ENCODE data around the gene AFF1.

- no peak for TF ChIP-seq REST (IDR thresholded peaks at IDR 0.05; ENCODE audit: insufficient read depth in 1 of 2, low read depth in 2 of 2, low read length in 2 of 2)
- 0 out of 2 replicates have a peak, but pooled peaks have one; percentile 42 for TF ChIP-seq TAF1 (IDR thresholded peaks at IDR 0.05; ENCODE audit: borderline replicate concordance, insufficient read depth, low read length)
- TF ChIP-seq POLR2AphosphoS5 (IDR thresholded peaks at IDR 0.05; ENCODE audit: low read depth, low read length) = no peak
These were observed 1.3 kb downstream of the AFF1 start for GRCh38 chr4:86935853-86936733.

Data from PFSK-1 (cell line).